Esophagus squamous epithelium (tissue), 5 donors: ENCODE results near the gene RALA. TPM values are rescaled to one million over a fixed set of nuclear protein-coding genes. Genes with fewer than 3 reads are reported as not detected.
"Not testable (repeated sequence)": the region's sequence is repeated elsewhere in the genome, so short reads cannot be mapped to it uniquely, and the experiment has no call there.

ENCODE experiments used
- DNase-seq: peaks from one replicate; lab custom pipeline; 2025; lab: John Stamatoyannopoulos, UW
- H3K27ac ChIP-seq, 4 donors: fragments of 200-600 bp; sonication (generic); one replicate each; pipeline ENCODE4 v1.5.1; 2016 to 2019; ENCODE audit warnings: mild to moderate bottlenecking in 1 of 4
- H3K27me3 ChIP-seq, 4 donors: fragments of 200-600 bp; sonication (generic); 1 replicate in 3 of 4; 2 replicates in 1 of 4; pipeline versions ENCODE4 v1.5.1 to v1.6.0; 2017 to 2021; ENCODE audit warnings: antibody characterized with exemption in 1 of 4
- H3K36me3 ChIP-seq, 3 donors: fragments of 200-600 bp; sonication (generic); one replicate each; pipeline ENCODE4 v1.5.1; 2016 to 2019
- H3K4me1 ChIP-seq, 3 donors: fragments of 200-600 bp; sonication (generic); one replicate each; pipeline ENCODE4 v1.5.1; 2017 to 2019
- H3K4me3 ChIP-seq, 4 donors: fragments of 200-600 bp; sonication (generic); 1 replicate in 3 of 4; 2 replicates in 1 of 4; pipeline ENCODE4 v1.5.1; 2016 to 2019; ENCODE audit warnings: mild to moderate bottlenecking in 2 of 4, moderate library complexity in 1 of 4
- H3K9me3 ChIP-seq, 3 donors: fragments of 200-600 bp; sonication (generic); one replicate each; pipeline ENCODE4 v1.5.1; 2016 to 2019
- CTCF ChIP-seq, 6 experiments: fragments of 450-650 bp in 4 of 6; fragments of 200-600 bp in 2 of 6; sonication (generic) in 2 of 6; IDR thresholded peaks; one replicate each; pipeline ENCODE4 v1.5.1; 2016 to 2019; ENCODE audit warnings: antibody characterized with exemption in 6 of 6, mild to moderate bottlenecking in 4 of 6, moderate library complexity in 4 of 6
- POLR2A ChIP-seq, 4 donors: fragments of 450-650 bp; IDR thresholded peaks; one replicate each; pipeline ENCODE4 v1.6.1; 2017; ENCODE audit warnings: antibody characterized with exemption in 4 of 4, mild to moderate bottlenecking in 4 of 4, moderate library complexity in 3 of 4
- WGBS, 2 donors: methylation state at CpG; one replicate each; pipeline ENCODE4 v1.1.5; 2018; 5-methylcytosine and 5-hydroxymethylcytosine counted together
- intact Hi-C: fragments of 100-400 bp; cut with DNase I; formaldehyde crosslinking; loops from one replicate; pipeline ENCODE4 v1.15.0; 2022
- total RNA-seq, 4 donors: library from RNA; depleted of rRNA; stranded (reverse); fragments of >200 nt; gene quantifications; one replicate each; pipeline ENCODE4 v1.1.0, GENCODE V29; 2016
- donor health status: DM: yes; HTN: yes; CAD: no.

Gene RALA
- total RNA-seq, 4 donors from 2014 or later, result 32.8 to 49.6 (median 39.9) TPM

GRCh38 chr7:39686261-39686924 is 63.0 kb downstream of the RALA start:
- H3K9me3 ChIP-seq, result no peaks in the 10 kb centered on the region
- WGBS, 2 donors, result 81 to 92% methylated on average over 3 of the region's 3 CpGs
- intact Hi-C loops, result no loop called here
- no peak for DNase-seq
- H3K27ac ChIP-seq, result no peak overlapping the region
- H3K4me1 ChIP-seq, result peaks cover 0 to 66% (median 15%) of the 10 kb centered on the region in 3 donors
- H3K36me3 ChIP-seq, result peaks cover 0 to 47% (median 0%) of the 10 kb centered on the region in 3 donors
- H3K27me3 ChIP-seq, result no peaks in the 10 kb centered on the region
- H3K4me3 ChIP-seq, result no peak overlapping the region
- TF ChIP-seq POLR2A (IDR thresholded peaks at IDR 0.05) (no peak), CTCF (IDR thresholded peaks at IDR 0.05) (no peak)

- 50 to 64% methylated on average over 8 to 9 of the region's 9 CpGs for WGBS, 2 donors
- peaks cover 0 to 45% (median 4%) of the 10 kb centered on the region in 3 donors for H3K4me1 ChIP-seq
- intact Hi-C loops, result no loop called here
- no peaks in the 10 kb centered on the region for H3K27me3 ChIP-seq
- TF ChIP-seq CTCF (IDR thresholded peaks at IDR 0.05) (no peak), POLR2A (IDR thresholded peaks at IDR 0.05) (no peak)
- no peak for DNase-seq
- H3K9me3 ChIP-seq, result no peaks in the 10 kb centered on the region
- H3K27ac ChIP-seq, result peak overlapping the region; percentile 53 to 81 (median 70)
- no peak overlapping the region for H3K4me3 ChIP-seq
- H3K36me3 ChIP-seq, result peaks cover 0 to 71% (median 0%) of the 10 kb centered on the region in 3 donors
Observed at GRCh38 chr7:39688611-39689480, 65.5 kb downstream of the RALA start.

GRCh38 chr7:39691821-39692220 is 68.4 kb downstream of the RALA start:
- 51 to 64% methylated on average over 2 of the region's 2 CpGs for WGBS, 2 donors
- Histone ChIP-seq H3K9me3 (no peaks in the 10 kb centered on the region), H3K36me3 (peaks cover 0 to 90% (median 0%) of the 10 kb centered on the region in 3 donors), H3K4me1 (peaks cover 0 to 30% (median 0%) of the 10 kb centered on the region in 3 donors), H3K27me3 (no peaks in the 10 kb centered on the region), H3K4me3 (no peak overlapping the region), H3K27ac (peak overlapping the region in 2 of 4 donors; percentile 22 to 58)
- DNase-seq, result no peak
- intact Hi-C loops, result no loop called here
- no peak for TF ChIP-seq POLR2A (IDR thresholded peaks at IDR 0.05)
- no peak for TF ChIP-seq CTCF (IDR thresholded peaks at IDR 0.05)

GRCh38 chr7:39693086-39693485 is 69.7 kb downstream of the RALA start:
- H3K27ac ChIP-seq, intact Hi-C loops, H3K4me3 ChIP-seq, DNase-seq, H3K27me3 ChIP-seq, H3K9me3 ChIP-seq: not testable (repeated sequence)
- 94% methylated on average over 3 to 4 of the region's 4 CpGs for WGBS, 2 donors
- peaks cover 0 to 90% (median 0%) of the 10 kb centered on the region in 3 donors for H3K36me3 ChIP-seq
- peaks cover 0 to 28% (median 0%) of the 10 kb centered on the region in 3 donors for H3K4me1 ChIP-seq

GRCh38 chr7:39693812-39694211 is 70.4 kb downstream of the RALA start:
- Histone ChIP-seq H3K36me3 (peaks cover 0 to 90% (median 0%) of the 10 kb centered on the region in 3 donors), H3K27me3 (no peaks in the 10 kb centered on the region), H3K9me3 (no peaks in the 10 kb centered on the region), H3K4me1 (peaks cover 0 to 21% (median 0%) of the 10 kb centered on the region in 3 donors), H3K4me3 (no peak overlapping the region), H3K27ac (no peak overlapping the region)
- TF ChIP-seq CTCF (IDR thresholded peaks at IDR 0.05) (no peak), POLR2A (IDR thresholded peaks at IDR 0.05) (no peak)
- intact Hi-C loops, result no loop called here
- 89 to 96% methylated on average over 2 of the region's 2 CpGs for WGBS, 2 donors
- DNase-seq, result no peak
